OCI-LY7 (cell line): ENCODE data around the gene MGMT.

Source experiments
- CTCF ChIP-seq: fragments of 200-600 bp; sonication (generic); conservative IDR thresholded peaks from 2 replicates; pipeline ENCODE4 v1.5.1; 2014; ENCODE audit warnings: mild to moderate bottlenecking, antibody characterized with exemption, low read length, moderate library complexity, mixed read lengths
- EZH2phosphoT487 ChIP-seq: fragments of 200-600 bp; sonication (generic); IDR thresholded peaks from 2 replicates; pipeline ENCODE4 v1.6.1; 2018; ENCODE audit warnings: low read depth, borderline replicate concordance, mild to moderate bottlenecking, mixed run types, antibody characterized with exemption, low read length, moderate library complexity, mixed read lengths

DNA sequence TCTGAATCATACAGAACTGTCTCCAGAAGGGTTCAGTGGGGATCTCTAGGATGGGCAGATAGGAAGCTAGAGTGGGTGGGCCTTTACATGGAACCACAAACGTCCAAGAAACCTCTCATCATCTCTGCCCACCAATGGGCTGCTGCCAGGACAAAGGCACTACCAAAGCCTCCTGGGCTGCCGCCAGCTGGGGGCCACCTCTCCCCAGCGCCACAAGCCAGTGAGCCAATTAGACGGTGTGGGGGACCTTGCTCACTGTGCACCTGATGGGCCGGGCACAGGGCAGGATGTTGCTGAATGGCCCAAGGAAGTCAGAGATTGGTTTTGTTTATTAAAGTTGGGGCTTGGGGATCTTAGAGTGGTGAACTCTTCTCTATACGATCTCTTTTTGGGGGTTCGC lies 242.1 kb downstream of the MGMT start:
- TF ChIP-seq EZH2phosphoT487 (no peak), CTCF (no peak)
